HG03565 (cell line): Measurements from ENCODE around the gene SEC14L1.

Experiments
- ATAC-seq: cut with Tn5 transposase; IDR thresholded peaks from one replicate; pipeline ENCODE4 v1.9.1; 2021; ENCODE audit warnings: mild to moderate bottlenecking, moderate library complexity; ENCODE audit not compliant: unreplicated experiment

The SEC14L1 gene

GRCh38 chr17:77211681-77212080, 70.9 kb downstream of the SEC14L1 start:
- no peak for ATAC-seq

DNA sequence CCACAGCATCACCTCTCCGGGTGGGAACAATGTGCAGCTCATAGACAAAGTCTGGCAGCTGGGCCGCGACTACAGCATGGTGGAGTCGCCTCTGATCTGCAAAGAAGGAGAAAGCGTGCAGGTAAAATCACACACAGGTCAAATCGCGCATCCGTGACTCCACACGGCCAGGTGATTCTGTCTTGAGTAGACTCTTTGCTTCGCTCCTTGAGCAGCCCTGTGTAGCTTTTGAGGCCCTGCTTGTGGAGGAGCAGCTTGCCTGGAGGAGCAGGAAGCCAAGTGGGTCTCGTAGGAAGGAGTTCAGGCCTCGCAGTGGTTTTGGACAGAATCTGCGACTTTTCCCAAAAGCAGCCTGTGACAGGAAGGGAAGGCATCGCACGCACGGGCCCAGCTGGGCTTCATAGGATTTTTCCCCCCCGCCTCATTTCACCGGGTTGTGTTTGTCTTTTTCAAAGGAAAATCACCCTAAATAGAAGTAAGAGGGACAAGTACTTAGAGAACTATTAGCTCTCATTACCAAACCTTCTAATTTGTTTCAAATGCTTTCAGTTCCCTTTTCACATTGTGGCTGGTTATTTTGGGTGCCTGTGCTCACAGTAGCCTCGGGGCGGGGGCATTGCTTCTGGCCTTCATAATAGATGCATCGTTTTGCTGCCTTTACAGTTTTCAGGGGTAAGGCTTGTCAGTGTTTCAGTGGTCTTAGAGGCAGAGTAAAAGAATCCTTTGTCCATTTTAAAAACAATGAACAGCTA, 71.5 kb downstream of the SEC14L1 start:
- peak; percentile 61 for ATAC-seq

GRCh38 chr17:77212833-77213777, 72.3 kb downstream of the SEC14L1 start:
- ATAC-seq = no peak

GRCh38 chr17:77213778-77214132, 73.0 kb downstream of the SEC14L1 start:
- ATAC-seq = no peak

DNA sequence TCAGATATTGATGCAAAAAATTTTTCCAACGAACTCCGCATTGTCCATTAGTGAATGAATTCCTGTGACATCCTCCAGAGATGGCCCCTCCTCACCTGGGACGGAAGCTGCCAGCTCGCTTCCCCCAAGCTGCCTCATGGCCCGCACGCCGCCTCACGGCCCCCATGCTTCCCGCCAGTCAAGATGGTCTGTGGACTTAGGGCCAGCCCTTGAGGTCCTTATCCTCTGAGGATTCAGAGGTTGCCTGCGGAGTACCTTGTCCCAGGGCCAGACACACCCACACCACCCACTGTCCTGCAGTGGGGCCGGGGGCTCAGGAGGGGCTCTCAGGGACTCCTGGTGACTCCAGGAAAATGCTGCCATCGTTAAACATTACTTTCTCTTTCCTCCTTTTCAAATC, 73.6 kb downstream of the SEC14L1 start:
- no peak for ATAC-seq

- ATAC-seq = no peak
Observed at GRCh38 chr17:77214743-77215142, 74.0 kb downstream of the SEC14L1 start.

GRCh38 chr17:77215281-77215680, 74.5 kb downstream of the SEC14L1 start:
- no peak for ATAC-seq

GRCh38 chr17:77216486-77216885, 75.7 kb downstream of the SEC14L1 start:
- ATAC-seq = no peak

GRCh38 chr17:77217123-77217522, 76.4 kb downstream of the SEC14L1 start:
- no peak for ATAC-seq

- ATAC-seq = no peak
Observed at GRCh38 chr17:77217566-77217965, 76.8 kb downstream of the SEC14L1 start.

- ATAC-seq = no peak
Observed at GRCh38 chr17:77218902-77219301, 78.1 kb downstream of the SEC14L1 start.

GRCh38 chr17:77222356-77222755, 81.6 kb downstream of the SEC14L1 start:
- ATAC-seq = no peak

GRCh38 chr17:77223642-77224420, 83.1 kb downstream of the SEC14L1 start:
- ATAC-seq = no peak

DNA sequence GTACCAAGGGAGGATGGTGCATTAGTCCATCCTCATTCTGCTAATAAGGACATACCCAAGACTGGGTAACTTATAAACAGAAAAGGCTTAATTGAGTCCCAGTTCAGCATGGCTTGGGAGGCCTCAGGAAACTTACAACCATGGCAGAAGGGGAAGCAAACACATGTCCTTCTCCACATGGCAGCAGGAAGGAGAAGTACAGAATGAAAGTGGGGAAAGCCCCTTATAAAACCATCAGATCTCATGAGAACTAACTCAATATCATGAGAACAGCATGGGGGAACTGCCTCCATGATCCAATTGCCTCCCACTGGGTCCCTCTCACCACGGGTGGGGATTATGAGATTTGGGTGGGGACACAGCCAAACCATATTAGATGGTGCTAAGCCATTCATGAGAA, 84.5 kb downstream of the SEC14L1 start:
- ATAC-seq = no peak

GRCh38 chr17:77227461-77228240, 86.9 kb downstream of the SEC14L1 start:
- ATAC-seq = no peak

DNA sequence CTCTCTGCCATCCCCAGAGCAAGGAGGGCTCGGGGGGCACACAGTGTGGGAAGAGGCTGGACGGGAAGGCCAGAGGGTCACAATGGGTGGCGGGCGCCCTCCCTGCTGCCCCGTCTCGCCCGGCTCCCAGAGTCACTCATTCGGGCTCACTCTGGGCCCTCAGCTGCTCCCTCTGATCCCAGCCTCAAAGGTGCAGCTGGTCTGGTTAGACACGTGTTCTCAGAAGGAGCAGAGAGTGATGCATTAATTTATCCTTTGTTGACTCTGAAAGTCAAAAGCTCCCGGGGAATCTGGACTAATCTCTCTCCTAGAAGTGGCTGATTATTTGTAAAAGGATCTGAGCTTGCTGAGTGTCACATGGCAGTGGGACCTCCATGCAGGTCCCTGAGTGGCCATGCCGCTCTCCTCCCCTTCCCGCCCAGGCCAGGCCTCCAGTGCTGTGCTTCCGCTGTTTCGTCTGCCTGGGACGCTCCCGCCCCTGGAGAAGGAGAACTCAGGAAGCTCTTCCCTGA, 87.5 kb downstream of the SEC14L1 start:
- no peak for ATAC-seq

- ATAC-seq = no peak
Observed at GRCh38 chr17:77228816-77229215, 88.0 kb downstream of the SEC14L1 start.

DNA sequence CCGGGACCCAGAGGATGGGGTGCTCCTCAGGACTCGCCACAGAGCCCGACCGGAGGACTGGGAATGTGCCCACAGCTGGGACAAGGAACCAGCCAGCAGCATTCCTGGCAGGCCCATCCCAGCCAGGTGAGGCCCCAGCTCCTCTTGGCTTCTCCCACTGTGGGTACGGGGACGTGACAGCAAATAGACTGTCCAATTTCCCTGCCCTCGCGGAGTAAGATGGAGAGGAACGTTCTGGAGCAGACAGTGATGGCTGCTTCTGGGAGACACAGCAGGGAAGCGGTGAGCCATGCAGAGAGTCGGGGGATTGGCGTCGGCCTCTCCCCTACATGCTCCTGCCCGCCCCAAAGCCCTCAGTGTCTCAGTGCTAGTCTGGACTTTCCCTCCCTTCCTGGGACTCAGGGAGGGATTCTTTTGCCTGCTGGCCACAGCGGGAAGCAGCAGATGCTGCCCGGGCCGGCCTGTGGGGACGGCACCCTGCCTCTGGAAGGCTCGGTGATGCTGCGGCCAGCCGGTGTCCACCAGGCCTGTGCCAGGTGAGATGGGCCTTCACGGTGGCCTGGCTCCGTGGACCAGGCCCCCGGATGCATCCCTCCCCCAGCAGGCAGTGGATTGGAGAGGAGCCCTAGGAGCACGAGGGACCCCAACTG, 89.1 kb downstream of the SEC14L1 start:
- ATAC-seq = no peak

DNA sequence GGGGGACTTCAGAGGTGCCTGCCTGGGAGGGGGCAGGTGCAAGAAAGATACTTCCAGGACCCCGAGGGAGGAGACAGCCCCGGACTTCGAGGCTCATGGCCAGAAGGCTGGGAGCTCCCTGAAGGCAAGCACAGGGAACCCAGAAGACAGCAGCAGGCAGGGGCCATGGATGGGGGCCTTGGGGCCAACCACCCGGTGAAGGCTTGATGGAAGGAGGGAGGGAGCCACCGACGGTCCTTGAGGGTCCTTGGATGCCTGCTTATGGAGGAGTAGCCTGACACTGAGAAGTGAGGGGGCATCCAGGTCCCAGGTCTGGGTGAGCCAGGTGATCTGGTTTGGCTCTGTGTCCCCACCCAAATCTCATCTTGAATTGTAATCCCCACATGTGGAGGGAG, 89.7 kb downstream of the SEC14L1 start:
- ATAC-seq = no peak
